Epithelial cell of esophagus (primary cell): ENCODE results near the gene AK8.
"Not testable (repeated sequence)": the region's sequence is repeated elsewhere in the genome, so short reads cannot be mapped to it uniquely, and the experiment has no call there.

Experiments
- DNase-seq: peaks from one replicate; pipeline ENCODE4 v3.0.0; 2010; ENCODE audit warnings: low read depth
- H3K4me3 ChIP-seq: 2 replicates; pipeline ENCODE4 v1.5.1; 2011; ENCODE audit warnings: mild to moderate bottlenecking, low read length, control low read depth
- CTCF ChIP-seq: IDR thresholded peaks from 2 replicates; pipeline ENCODE4 v1.5.1; 2011; ENCODE audit warnings: low read depth, mild to moderate bottlenecking, low read length, control low read depth, inconsistent platforms; ENCODE audit not compliant: insufficient read depth; ENCODE audit errors: missing control alignments

Gene AK8

GRCh38 chr9:132775720-132776119, 102.4 kb downstream of the AK8 start:
- DNase-seq, result no peak
- no peak overlapping the region for H3K4me3 ChIP-seq
- TF ChIP-seq CTCF, result no peak

- no peak for DNase-seq
- TF ChIP-seq CTCF, result no peak
- no peak overlapping the region for H3K4me3 ChIP-seq
Measured at GRCh38 chr9:132774886-132775285, 103.2 kb downstream of the AK8 start.

- DNase-seq, result no peak
- H3K4me3 ChIP-seq, result no peak overlapping the region
- TF ChIP-seq CTCF, result no peak
Measured at GRCh38 chr9:132773764-132774339, 104.2 kb downstream of the AK8 start.

GRCh38 chr9:132773093-132773492, 105.0 kb downstream of the AK8 start:
- no peak overlapping the region for H3K4me3 ChIP-seq
- no peak for DNase-seq
- TF ChIP-seq CTCF, result no peak

- not testable (repeated sequence) for DNase-seq, H3K4me3 ChIP-seq
Measured at GRCh38 chr9:132771752-132772151, 106.3 kb downstream of the AK8 start.

GRCh38 chr9:132770770-132771310, 107.2 kb downstream of the AK8 start:
- no peak overlapping the region for H3K4me3 ChIP-seq
- no peak for DNase-seq
- TF ChIP-seq CTCF, result no peak

GRCh38 chr9:132769906-132770769, 107.9 kb downstream of the AK8 start:
- TF ChIP-seq CTCF, result no peak

More at GRCh38 chr9:132769906-132770769, 107.9 kb downstream of the AK8 start:
- peak; percentile 28 for DNase-seq
- peak overlapping the region; percentile 69 for H3K4me3 ChIP-seq
